HG03095 (cell line): ENCODE results near the gene MEG3.

ENCODE experiments used
- ATAC-seq: cut with Tn5 transposase; IDR thresholded peaks from one replicate; pipeline ENCODE4 v1.9.1; 2021; ENCODE audit warnings: moderate library complexity; ENCODE audit not compliant: unreplicated experiment

MEG3 gene

DNA sequence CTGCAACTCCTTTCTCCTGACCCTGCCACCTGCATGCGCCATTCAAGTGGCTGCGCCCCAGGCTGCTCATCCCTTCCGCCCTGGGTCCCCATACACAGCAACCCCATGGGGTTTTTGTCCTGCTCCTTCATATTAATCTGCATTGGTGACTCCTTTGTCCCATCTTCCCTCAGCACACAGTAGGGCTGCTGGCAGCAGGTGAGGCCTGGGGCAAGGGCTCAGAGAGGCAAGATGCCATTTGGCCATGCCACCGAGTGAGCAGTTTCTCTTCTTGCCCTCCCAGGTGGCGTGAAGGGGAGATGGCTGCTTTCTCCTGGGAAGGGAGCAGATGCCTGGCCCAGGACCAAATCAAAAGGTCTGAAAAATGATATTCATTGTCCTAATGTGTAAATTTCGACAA, 68.5 kb downstream of the MEG3 start:
- ATAC-seq = no peak

- ATAC-seq = no peak
Measured at GRCh38 chr14:100895411-100895810, 69.5 kb downstream of the MEG3 start.

DNA sequence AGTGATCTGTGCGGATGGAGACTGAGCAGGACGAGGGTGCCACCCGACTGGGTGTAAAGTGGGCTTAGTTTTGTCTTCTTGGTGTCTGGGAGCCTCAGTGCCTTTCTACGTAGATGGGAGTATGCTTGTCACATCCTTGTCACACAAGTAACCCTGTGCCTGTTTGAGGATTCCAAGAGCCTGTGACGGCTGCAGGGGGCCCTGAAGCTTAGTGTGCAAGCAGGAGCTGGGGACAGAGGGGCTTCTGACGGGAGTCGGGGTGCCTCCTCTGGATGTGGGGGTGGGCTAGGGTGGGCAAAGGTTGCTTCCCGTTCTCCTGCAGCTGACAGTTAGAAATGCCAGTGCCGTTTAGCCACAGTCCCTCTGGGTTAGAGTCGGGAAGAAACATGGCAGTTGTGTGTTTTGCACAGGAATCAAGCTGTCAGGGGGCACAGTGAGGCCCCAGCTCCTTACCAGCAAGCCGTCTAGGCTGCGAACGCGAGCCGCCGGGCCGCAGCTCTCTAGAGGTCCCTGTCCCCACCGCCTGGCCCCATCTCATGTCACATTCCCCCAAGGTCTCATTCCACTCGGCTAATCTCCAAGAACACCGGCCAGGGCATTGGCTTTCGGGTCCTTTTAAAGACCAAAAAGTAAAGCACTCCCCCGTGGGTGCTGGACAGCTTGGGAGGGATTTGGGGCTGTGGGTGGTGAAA, 70.6 kb downstream of the MEG3 start:
- ATAC-seq = no peak

- no peak for ATAC-seq
Measured at GRCh38 chr14:100898465-100898864, 72.5 kb downstream of the MEG3 start.

DNA sequence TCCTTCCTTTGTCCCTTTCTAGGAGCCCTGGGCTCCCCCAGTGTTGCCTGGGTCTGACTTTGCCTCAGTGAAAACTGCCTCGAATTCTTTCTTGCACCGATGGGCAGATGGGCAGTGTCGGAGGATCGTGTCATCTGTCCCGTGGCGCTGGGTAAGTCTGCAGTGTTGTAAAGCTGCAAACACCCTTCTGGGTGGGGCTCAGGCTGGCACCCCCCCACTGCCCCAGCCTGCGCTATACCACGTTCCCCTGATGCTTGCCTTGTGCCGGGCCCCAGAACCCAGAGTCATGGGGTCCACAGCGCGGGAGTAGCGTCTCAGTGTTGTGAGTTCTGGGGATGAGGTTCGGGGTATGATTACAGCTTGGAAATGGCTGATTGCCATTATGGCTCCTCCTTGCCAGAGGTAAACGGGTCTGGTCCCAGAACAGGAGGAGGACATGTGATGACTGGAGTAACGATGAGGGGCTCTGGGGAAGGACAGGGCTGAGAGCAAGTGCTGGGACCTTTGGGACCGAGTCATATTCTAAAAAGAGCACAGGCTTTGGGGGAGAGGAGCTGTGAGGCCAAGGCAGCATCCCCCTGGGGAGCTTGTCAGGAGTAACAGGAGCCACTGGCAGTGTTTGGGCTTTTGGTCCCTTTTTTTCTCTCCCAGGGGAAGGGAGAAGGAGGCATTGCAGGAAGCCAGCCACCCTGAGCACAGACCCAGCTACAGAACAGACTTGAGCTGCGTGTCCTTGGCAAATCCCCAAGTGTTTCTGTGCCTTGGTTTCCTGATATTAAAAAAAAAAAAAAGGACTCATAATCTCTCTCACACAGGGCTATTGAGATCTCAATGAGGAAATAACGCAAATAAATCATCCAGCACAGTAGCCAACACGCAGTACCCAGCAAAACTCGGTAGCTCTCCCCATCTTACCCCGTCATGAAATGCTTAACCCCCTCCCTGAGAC, 73.3 kb downstream of the MEG3 start:
- no peak for ATAC-seq

- ATAC-seq = no peak
Measured at GRCh38 chr14:100899884-100900771, 74.2 kb downstream of the MEG3 start.

DNA sequence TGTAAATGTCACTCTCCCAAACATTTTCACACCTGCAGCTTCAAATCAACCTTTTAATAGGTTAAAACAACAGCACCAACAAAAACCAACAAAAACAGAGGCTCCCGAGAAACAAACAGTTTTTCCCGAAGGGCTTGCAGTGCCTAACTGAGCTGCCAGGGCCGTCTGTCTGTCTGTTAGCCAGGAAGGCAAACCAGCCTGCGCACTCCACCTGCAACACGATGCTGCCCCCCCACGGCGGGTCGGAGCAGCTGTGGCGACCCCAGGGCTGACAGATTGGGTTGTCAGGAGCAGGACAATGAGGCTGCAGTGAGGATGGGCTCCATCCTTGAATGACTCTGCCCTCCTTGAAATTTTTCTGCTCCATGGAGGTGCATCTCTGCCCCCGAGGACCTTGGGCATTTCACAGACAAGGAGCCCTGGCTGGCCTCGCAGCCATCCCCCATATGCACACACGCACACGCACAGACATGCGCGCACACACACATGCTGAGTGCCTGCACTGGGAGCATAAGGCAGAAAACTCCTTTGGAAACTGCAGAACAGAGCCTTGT, 75.0 kb downstream of the MEG3 start:
- ATAC-seq = no peak

DNA sequence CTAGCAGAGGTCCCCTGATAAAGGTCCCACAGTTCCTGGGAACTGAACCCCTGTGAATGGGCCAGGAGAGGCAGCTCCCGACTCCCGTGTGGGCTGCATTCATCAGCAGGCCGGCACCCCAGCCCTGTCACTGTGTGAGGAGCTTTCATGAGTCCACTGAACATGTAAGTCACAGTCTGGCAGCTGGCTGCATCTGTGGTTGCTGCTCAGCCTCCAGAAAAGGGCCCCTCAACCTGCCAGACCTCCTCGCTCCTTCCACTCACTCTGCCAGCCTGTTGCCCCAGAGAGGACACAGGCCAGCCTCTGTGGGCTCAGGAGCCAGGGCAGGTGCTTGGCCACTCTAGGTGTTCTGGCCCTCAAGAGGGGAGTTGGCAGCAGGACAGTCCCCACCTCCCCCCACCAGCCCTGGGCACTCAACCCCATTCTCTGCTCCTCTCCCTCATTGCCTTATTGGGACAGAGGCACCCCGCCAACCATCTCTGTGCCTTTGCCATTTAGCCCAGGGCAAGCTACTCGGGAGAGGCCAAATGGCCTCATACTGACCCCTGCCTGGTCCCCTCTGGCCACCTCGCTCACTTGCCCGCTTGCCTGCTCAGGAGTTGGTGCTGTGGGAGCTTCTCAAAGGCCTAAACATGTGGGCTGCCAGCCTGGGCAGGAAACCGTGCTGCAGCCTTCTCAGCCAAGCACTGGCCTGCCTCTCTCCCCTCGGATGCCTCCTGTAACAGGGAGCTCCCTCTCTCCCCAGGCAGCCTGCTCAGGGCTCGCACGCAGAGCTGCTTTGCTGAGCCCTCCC, 75.7 kb downstream of the MEG3 start:
- no peak for ATAC-seq

- no peak for ATAC-seq
Measured at GRCh38 chr14:100902295-100903133, 76.6 kb downstream of the MEG3 start.

- ATAC-seq = no peak
Measured at GRCh38 chr14:100903134-100903468, 77.2 kb downstream of the MEG3 start.

DNA sequence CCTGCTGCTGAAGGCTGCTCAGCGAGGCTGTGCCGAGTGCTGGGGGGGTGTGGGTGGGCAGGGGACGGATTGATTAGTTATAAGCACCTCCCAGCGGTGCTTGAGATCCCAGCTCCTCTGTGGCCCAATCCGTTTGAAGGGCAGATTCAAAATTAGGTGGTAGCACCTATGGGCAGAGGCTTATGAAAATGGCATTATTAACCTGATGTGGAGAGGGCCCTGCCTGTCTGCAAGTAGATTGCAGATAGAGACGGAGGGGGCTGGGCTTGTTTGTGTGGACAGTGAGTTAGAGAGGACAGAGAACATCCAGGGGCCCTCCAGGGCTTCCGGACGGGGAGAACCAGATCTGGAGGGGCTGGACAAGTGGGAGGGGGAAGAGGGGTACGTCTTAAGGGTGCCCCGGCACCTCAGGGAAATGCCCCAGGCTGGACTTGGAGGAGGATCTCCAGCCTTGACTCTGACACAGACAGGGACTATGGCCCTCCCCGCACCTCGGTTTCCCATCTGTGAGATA, 77.8 kb downstream of the MEG3 start, which contains the start of gene RTL1:
TSS of gene RTL1 (minus strand) at position 51 of the 514 bp plus-strand sequence. CDS start 18,934 bp downstream, outside the sequence.
- no peak for ATAC-seq

DNA sequence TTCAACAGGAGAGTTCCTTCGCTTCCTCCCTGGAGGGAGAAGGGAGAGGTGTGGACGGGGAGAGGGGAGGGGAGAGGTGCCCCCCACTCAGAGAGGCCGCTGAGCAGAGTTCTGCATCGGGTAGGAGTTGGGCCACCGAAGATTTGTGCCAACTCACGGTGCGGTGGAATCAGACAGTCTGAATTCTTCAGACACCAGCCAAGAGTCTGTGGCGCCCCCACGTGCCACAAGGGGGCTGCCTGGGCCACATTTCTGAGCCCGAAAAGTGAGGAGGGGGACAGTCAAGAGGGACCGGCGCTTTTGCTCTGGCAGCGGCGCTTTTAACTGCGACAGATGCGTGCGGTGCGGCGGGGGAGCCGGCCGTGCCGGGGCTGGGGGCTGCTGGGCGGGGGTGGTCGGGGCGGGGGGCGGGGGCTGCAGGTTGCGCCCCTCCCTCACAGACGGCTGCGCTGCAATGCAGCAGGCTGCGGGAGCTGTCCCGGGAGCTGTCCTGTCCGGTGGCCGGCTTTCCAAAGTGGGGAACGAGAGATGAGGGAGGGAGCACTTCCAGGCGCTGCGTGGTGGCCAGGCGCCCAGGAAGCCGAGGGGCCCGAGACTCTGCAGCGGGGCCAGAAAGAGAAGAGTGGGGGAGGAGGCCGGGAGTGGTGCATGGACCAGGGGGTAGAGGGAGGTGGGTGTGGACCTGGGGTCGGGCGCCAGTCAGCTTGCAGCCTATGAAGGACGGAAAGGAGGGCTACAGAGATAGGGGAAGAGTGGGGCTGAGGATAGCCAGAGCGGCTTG, 78.6 kb downstream of the MEG3 start:
- ATAC-seq = no peak

DNA sequence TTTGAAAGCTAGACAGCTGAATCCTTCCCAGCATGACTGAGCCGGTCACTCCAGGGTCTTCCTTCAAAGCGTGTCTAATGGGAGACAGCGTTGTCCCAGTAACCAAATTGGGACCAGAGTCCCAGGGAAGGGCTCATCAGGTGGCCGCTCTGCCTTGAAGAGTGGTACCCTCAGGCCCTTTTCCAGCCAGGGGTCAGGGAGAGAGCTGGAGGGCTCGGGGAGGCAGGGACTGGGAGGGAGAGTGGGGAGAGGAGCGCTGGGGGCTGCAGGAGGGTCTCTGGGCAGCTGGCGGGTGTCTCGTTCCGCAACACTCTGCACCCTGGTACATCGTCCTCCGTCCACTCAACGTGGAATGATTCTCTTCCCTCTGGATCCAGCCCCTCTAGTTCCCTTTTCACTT, 79.2 kb downstream of the MEG3 start:
- no peak for ATAC-seq

- no peak for ATAC-seq
Measured at GRCh38 chr14:100906420-100906819, 80.5 kb downstream of the MEG3 start.

DNA sequence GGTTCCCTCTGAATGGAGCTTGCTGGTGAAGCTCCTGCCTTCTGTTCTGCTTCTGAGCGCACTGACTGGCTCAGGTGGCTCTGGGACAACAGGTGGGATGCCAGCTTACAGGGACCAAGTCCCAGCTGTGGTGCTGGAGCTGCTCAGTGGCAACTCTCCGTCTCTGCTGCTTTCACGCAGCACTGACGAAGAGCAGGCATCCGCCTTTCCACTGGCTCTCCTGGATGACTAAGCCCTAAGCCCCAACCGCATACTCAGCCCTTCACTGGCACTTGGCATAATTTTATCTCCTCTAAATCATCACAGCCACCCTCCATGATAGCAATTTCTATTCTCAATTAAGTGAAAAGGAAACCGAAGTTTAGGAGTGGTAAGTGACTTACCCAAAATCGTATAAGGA, 81.3 kb downstream of the MEG3 start:
- ATAC-seq = no peak

- ATAC-seq = no peak
Measured at GRCh38 chr14:100909439-100909838, 83.5 kb downstream of the MEG3 start.
